T-helper 2 cell treated with Interferon-gamma antibody and Interleukin-4, amounts not matched to agents 100 ng/mL and 5 ng/mL, for 36 hours (primary cell): Measurements from ENCODE around the gene IQGAP3. TPM values are rescaled to one million over a fixed set of nuclear protein-coding genes. Genes with fewer than 3 reads are reported as not detected.
"Not testable (repeated sequence)": the region's sequence is repeated elsewhere in the genome, so short reads cannot be mapped to it uniquely, and the experiment has no call there.

ENCODE experiments used
- intact Hi-C: fragments of 100-400 bp; cut with micrococcal nuclease; formaldehyde crosslinking; loops from one replicate; pipeline ENCODE4 v1.15.1; 2023
- total RNA-seq: library from RNA; stranded (reverse); gene quantifications from 2 replicates; pipeline ENCODE4 v1.2.3, GENCODE V29; 2022

The IQGAP3 gene
- total RNA-seq, 1 donor from 2014 or later = 16.4 TPM

GRCh38 chr1:156596426-156596825, 24.1 kb upstream of the IQGAP3 start:
- intact Hi-C loops = no loop called here

- intact Hi-C loops = no loop called here
These were observed 22.7 kb upstream of the IQGAP3 start for GRCh38 chr1:156595016-156595415.

GRCh38 chr1:156594190-156594589, 21.8 kb upstream of the IQGAP3 start:
- intact Hi-C loops = loop anchor here (5.0 kb wide), 1 partner anchor 48 kb away; the partner anchor contains the start of gene BCAN

- intact Hi-C loops = loop anchor here (5.0 kb wide), 1 partner anchor 49 kb away; the partner anchor contains the start of gene BCAN
These were observed 21.3 kb upstream of the IQGAP3 start for GRCh38 chr1:156593661-156593989.

DNA sequence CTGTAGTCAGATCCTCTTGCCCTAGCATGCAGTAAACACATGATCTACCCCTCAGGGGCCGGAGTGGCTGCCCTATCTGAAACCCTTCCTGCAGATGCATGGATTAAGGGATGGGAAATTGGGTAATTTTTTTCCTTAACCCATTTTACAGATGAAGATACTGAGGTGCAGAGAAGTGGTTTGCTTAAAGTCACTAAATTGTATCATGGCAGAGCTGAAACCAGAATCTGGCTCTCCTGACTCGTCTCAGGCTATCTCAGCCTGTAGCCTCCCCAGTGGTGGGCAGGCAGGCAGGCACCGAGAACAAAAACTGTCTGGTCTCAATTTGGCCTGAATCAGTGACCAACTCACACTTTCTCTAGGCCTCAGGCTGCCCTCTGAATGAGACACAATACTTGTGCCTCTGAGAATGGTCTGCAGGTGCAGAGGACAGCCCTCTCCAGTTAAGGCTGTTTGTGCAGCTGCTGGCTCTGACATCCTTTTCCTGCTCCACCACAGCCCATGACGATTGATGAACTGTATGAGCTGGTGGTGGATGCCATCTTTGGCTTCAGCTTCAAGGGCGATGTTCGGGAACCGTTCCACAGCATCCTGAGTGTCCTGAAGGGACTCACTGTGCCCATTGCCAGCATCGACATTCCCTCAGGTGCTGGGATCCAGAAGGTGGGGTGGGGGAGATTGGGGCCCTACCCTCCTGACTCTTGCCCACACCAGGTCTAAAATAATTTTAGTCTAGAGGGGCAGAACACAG, 20.7 kb upstream of the IQGAP3 start:
- intact Hi-C loops = loop anchor here (5.0 kb wide), 1 partner anchor 49 kb away; the partner anchor contains the start of gene BCAN

DNA sequence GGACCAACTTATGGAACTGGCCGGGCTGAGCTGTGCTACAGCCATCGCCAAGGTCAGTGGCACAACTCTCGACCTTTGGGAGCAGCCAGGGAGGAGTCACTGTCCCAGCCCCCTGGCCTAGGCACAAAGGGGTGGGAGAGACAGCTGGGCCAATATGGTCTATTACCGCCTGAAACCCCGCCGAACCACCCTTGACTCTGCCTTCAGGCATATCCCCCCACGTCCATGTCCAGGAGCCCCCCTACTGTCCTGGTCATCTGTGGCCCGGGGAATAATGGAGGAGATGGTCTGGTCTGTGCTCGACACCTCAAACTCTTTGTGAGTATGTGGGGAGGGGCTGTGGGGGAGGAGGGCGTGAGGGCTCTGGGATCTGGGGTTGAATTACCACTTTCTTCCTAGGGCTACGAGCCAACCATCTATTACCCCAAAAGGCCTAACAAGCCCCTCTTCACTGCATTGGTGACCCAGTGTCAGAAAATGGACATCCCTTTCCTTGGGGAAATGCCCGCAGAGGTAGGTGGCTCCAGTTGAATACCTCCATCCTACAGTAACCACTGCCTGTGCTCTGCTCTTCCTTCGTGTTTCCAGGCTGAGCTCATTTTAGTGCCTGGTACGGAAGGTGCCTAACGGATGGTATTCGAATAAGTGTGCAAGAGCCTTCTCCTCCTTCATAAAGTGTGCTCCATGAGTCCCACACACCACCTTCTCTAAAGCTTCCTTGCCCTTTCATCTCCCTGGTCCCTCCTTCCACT, 20.0 kb upstream of the IQGAP3 start:
- intact Hi-C loops = loop anchor here (5.0 kb wide), 1 partner anchor 50 kb away; the partner anchor contains the start of gene BCAN

GRCh38 chr1:156591432-156592157, 19.2 kb upstream of the IQGAP3 start, which contains the start of gene NAXE:
NAXE (plus strand) TSS chr1:156591776; CDS start chr1:156591805, 29 bp downstream.
- intact Hi-C loops = loop anchor here (1.0 to 5.0 kb wide), 2 partner anchors 10 to 51 kb away; partner anchors contain the start of genes BCAN and GPATCH4

DNA sequence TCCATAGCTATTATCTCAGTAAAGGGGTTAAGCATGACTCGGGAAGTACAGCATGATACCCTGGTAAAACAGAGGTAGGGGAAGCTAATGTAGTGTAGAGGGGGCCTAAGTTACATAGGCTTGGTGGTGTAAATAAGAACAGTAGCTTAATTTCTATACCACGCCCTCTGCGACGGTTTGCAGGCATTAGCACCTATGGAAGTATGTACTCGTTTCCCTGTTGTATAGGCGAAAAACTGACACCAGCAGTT, 18.7 kb upstream of the IQGAP3 start:
- intact Hi-C loops = loop anchor here (1.0 to 5.0 kb wide), 2 partner anchors 10 to 51 kb away; partner anchors contain the start of genes BCAN and GPATCH4

DNA sequence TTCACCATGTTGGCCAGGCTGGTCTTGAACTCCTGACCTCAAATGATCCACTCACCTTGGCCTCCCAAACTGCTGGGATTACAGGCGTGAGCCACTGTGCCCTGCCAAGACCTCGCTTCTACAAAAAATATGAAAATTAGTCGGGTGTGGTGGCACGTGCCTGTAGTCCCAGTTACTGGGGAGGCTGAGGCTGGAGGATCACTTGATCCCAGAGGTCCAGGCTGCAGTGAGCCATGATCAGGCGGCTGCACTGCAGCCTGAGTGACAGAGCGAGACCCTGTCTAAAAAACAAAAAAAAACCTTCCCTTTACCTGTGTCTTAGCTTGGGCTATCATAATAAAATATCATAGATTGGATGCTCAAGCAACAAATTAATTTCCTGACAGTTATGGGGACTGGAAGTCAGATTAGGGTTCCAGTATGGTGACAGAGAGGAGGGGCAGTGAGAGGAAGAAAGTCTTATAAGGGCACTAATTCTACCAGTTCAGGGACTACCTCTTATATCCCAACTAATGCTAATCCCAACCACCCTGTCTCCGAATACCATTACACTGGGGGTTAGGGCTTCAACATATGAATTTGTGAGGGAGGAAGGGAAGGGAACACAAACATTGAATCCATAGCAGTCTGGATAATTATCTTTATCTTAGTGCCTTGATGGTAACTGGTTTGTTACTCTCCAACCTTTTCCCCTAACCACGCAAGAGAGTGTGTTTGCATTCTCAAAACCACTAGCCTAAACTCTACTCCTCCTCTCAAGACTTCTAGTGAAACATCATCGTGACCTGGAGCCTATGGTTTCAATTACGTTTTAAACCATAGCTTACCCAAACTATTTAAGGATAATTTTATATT, 18.2 kb upstream of the IQGAP3 start:
- intact Hi-C loops = loop anchor here (1.0 to 5.0 kb wide), 2 partner anchors 11 to 52 kb away; partner anchors contain the start of genes BCAN and GPATCH4

- intact Hi-C loops = no loop called here
These were observed 17.2 kb upstream of the IQGAP3 start for GRCh38 chr1:156589546-156589945.

DNA sequence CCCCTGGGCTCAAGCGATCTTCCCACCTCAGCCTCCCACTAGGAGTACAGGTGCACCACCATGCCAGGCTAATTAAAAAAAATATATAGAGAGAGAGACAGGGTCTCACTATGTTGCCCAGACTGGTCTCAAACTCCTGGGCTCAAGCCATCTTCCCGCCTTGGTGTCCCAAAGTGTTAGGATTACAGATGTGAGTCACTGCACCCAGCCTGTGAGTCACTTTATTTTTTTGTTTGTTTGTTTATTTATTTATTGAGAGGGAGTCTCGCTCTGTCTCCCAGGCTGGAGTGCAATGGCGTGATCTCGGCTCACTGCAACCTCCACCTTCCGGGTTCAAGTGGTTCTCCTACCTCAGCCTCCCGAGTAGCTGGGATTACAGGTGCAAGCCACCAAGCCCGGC, 15.6 kb upstream of the IQGAP3 start:
- intact Hi-C loops = not testable (repeated sequence)

DNA sequence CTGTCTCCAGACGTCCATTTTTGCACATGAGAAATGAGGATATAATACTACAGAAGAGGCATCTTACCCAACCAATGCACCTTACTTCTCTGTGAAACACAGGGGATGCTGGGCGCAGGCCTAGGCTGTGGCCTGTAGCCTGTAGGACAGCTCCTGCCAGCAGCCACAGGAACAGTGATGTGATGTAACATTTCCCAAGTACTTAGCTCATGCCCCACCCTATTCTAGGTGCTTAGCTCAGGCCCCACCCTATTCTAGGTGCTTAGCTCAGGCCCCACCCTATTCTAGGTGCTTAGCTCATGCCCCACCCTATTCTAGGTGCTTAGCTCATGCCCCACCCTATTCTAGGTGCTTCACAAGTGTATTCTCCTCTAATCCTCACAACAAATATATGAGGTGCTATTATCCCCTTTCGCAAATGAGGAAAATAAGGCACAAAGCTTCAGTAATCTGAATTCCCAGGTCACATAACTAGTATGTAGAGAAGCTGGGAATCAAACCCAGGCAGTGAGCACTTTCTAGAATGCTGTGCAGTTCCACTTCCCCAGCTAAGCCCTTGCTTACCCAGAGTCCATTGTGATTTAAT, 14.6 kb upstream of the IQGAP3 start:
- intact Hi-C loops = no loop called here

- intact Hi-C loops = no loop called here
These were observed 14.0 kb upstream of the IQGAP3 start for GRCh38 chr1:156586323-156586722.

DNA sequence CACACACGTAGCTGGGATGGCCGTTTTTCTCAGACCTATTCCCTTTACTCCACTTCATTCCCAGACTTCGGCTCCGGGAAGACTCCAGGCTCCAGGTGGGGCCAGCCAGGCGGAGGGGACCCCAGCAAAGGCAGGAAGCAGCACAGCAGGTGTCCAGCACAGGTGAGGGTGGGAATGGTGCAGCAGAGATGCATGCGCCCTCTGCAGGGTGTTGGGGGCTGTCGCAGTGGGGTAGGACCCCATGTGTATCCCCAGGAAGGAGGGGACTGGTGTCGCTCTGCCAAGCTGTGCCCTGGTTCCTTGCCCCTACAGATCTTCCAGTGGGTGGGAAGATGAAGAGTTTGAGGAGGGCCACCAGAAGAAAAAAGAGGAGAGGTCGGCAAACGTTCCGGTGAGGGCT, 12.4 kb upstream of the IQGAP3 start:
- intact Hi-C loops = loop anchor here (1.0 to 5.0 kb wide), 4 partner anchors 16 to 104 kb away; partner anchors contain the start of gene GPATCH4

DNA sequence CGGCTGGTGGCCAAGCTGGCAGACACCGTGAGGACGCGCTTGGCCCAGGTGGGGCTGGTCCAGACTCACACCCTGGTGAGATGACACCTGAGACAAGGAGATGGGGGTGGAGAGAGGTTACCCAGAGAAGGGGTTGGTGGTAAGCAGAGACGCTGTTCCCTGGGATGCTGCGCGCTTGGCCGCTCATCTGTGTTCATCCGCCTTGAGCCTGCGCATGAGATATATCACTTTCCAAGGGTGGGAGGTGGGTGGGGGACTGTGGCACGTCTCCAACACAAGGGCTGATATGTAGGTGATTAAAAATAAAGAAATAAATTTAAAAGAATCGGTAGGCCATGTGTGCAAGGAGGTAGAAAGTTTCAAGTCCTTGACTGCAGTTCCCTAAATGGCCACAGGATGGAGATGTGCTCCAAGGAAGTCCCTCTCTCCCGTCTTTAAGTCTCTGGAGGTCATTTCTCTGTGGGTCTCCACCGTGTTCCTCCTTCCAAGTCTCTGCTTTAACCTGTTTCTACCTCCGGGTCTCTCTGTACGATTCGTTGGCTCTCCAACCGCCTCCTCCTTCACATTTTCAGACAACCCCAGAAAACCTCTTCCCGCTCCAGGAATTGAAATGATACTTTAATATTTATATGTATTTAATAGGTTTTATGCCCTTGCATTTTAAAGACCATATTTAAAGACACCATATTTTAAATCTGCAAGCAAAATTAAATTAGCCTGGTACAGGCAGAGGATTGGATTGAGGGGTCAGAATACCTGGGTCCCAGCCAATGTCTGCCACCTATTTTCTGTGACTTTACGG, 11.7 kb upstream of the IQGAP3 start:
- intact Hi-C loops = loop anchor here (1.0 to 5.0 kb wide), 4 partner anchors 17 to 103 kb away; partner anchors contain the start of gene GPATCH4

DNA sequence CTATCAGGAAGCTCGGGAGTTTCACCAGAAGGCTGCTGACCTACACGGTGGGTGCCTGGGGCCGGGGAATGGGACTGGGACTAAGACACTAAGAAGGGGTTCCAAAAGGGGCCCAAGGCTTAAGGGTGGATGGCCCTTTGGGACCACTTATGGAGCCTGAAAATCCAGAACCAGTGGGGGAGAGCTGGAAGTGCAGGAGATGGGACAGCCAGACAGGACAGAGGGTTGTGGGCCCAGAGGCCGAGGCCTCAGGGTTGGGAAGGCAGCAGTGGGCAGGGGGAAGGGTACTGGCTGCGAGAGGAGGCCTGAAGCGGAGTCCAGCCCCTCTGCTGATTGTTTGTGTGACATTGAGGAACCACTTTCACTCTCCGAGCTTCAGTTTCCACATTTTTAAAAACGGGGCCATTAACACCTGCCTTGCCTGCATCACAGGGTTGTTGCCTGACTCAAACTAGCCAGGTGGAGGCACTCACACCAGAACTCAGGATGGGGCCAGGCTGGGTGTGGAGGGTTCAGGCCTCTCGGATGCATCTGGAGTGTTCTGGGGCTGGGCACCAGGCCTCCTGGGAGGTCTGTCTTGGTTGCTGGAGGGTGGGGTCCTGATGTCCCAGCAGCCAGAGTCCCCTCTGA, 10.1 kb upstream of the IQGAP3 start:
- intact Hi-C loops = loop anchor here (5.0 kb wide), 1 partner anchor 75 kb away; no protein-coding TSS in a partner anchor

DNA sequence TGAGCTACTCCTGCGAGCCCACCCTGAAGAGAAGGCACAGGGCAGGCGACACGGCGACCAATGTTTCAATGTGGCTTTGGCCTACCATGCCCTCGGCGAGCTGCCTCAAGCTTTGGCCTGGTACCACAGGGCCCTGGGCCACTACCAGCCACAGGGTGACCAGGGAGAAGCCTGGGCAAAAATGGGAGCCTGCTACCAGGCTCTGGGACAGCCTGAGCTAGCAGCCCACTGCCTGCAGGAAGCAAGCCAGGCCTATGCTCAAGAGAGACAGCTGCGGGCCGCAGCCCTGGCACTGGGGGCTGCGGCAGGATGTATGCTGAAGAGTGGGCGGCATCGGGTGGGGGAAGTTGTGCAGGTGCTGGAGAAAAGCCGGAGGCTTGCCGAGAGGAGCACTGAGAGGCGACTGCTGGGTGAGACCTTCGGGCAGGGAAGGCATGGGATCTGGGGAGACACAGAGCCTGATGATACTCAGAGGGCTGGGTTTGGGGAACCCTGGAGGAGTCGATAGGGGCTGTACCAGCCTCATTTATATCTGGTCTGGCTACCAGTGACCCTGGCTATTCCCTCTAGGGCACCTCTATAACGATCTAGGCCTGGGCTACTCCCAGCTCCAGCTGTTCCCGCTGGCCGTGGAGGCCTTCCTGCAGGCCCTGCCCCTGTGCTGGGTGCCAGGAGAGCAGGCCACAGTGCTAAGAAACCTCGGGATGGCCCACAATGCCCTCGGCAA, 9.5 kb upstream of the IQGAP3 start:
- intact Hi-C loops = loop anchor here (5.0 kb wide), 1 partner anchor 75 kb away; no protein-coding TSS in a partner anchor

- intact Hi-C loops = no loop called here
These were observed 7.1 kb upstream of the IQGAP3 start, which contains the start of gene TTC24 for GRCh38 chr1:156579472-156579871. TTC24 (plus strand) TSS chr1:156579723; CDS start chr1:156581365, 1,642 bp downstream.
